Coronary artery (tissue), 2 donors: ENCODE data around the gene TBC1D2B.

ENCODE experiments used
- DNase-seq: peaks from one replicate; pipeline ENCODE4 v3.0.0-alpha.2; 2017; ENCODE audit warnings: low spot score
- H3K27ac ChIP-seq, 2 donors: fragments of 200-600 bp; sonication (generic); one replicate each; pipeline ENCODE4 v1.5.1; 2016 to 2019
- H3K4me3 ChIP-seq: fragments of 200-600 bp; sonication (generic); 2 replicates; pipeline ENCODE4 v1.5.1; 2016; ENCODE audit warnings: mild to moderate bottlenecking, moderate library complexity
- TF ChIP-seq, protein P1 (sequence below): fragments of 200-600 bp; sonication (generic); IDR thresholded peaks from one replicate; pipeline ENCODE4 v1.5.1; 2019; ENCODE audit warnings: antibody characterized with exemption

The TBC1D2B gene

GRCh38 chr15:78033864-78034263 is 43.6 kb downstream of the TBC1D2B start:
- TF ChIP-seq, protein P1, sequence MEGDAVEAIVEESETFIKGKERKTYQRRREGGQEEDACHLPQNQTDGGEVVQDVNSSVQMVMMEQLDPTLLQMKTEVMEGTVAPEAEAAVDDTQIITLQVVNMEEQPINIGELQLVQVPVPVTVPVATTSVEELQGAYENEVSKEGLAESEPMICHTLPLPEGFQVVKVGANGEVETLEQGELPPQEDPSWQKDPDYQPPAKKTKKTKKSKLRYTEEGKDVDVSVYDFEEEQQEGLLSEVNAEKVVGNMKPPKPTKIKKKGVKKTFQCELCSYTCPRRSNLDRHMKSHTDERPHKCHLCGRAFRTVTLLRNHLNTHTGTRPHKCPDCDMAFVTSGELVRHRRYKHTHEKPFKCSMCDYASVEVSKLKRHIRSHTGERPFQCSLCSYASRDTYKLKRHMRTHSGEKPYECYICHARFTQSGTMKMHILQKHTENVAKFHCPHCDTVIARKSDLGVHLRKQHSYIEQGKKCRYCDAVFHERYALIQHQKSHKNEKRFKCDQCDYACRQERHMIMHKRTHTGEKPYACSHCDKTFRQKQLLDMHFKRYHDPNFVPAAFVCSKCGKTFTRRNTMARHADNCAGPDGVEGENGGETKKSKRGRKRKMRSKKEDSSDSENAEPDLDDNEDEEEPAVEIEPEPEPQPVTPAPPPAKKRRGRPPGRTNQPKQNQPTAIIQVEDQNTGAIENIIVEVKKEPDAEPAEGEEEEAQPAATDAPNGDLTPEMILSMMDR, result no peak
- DNase-seq, result no peak
- Histone ChIP-seq H3K4me3 (no peak overlapping the region), H3K27ac (peak overlapping the region in 1 of 2 donors; percentile 69)

- DNase-seq, result no peak
- TF ChIP-seq, protein P1, result no peak
- Histone ChIP-seq H3K27ac (no peak overlapping the region), H3K4me3 (no peak overlapping the region)
Measured at GRCh38 chr15:78032671-78033070, 44.8 kb downstream of the TBC1D2B start.

- Histone ChIP-seq H3K4me3 (no peak overlapping the region), H3K27ac (peak overlapping the region in 1 of 2 donors; percentile 80)
- TF ChIP-seq, protein P1, result no peak
- DNase-seq, result no peak
Measured at GRCh38 chr15:78024883-78025282, 52.6 kb downstream of the TBC1D2B start.

GRCh38 chr15:78024519-78024870 is 53.0 kb downstream of the TBC1D2B start:
- Histone ChIP-seq H3K4me3 (peak overlapping the region; percentile 17), H3K27ac (peak overlapping the region in 1 of 2 donors; percentile 80)
- TF ChIP-seq, protein P1, result no peak
- no peak for DNase-seq

DNA sequence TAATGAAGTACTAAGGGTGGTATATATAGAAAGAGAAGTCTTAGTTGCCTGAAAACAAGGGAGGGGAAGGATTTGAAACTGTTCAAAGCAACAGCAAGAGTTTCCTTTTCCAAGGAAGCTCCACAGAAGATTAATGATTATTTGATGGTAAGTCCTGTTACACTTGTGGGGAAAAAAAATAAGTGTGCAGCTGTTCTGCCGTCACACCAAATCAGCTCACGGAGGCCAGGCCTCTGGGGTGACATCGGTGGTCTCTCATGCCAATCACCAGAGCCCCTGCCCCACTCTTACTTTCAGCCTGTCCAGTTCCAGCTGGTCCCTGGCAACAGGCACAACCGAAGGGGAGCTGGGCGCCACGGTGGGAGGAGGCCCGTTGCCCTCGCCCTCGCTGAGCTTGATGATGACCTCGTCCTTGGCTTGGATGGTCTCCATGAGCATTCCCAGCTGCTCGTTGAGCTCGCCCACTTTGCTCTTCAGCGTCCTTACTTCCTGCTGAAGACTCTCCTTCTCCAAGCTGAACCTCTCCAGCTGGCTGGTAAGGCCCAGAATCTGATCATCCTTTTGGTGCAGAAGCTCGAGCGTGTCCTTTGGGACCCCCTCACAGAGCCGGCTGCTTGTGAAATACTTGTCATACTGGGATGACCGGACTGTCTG is 53.5 kb downstream of the TBC1D2B start:
- Histone ChIP-seq H3K4me3 (peak overlapping the region; percentile 17), H3K27ac (peak overlapping the region in 1 of 2 donors; percentile 80)
- TF ChIP-seq, protein P1, result no peak
- DNase-seq, result peak; percentile 83

- H3K27ac ChIP-seq, result peak overlapping the region in 1 of 2 donors; percentile 61
- H3K4me3 ChIP-seq, result no peak overlapping the region
- no peak for DNase-seq
- TF ChIP-seq, protein P1, result no peak
Measured at GRCh38 chr15:78023081-78023665, 54.3 kb downstream of the TBC1D2B start.

DNA sequence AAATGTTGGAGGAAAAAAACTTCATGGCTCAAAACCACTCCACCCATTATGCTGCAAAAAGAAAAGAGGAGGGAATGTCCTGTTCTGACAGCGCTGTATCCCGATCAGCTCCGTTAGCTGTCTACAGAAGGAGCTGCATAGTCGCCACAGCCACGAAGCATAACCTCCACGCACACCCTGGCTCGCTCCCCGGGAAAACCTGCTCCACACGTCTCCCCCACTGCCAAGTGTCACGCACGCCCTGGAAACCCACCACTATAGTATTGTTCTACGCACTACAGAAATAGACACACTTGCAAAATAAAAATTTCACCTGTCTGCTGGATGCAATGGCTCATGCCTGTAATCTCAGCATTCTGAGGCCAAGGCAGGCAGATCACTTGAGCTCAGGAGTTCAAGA is 55.8 kb downstream of the TBC1D2B start:
- TF ChIP-seq, protein P1, result no peak
- no peak overlapping the region for H3K27ac ChIP-seq
- DNase-seq, result no peak
- H3K4me3 ChIP-seq, result no peak overlapping the region
